ENCODE data around the gene FAM98A.

The FAM98A gene

DNA sequence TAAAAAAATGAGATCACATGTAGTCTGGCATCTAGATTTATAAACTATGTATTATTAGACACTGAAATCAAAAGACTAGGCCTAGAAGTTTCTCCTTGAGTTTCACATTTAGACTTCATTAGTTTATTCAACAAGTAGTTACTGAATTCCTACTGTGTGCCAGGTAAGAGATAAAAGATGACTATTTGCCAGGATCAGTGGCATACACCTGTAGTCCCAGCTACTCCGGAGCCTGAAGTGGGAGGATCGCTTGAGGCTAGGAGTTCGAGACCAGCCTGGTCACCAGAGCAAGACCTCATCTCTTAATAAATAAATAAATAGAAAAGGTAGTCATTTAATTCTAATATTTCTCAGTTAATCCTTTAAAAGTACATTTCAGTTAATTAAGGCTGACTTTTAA, 2.1 kb downstream of the FAM98A start:
- DNase-seq (ENCODE audit: low read depth) = no peak

DNA sequence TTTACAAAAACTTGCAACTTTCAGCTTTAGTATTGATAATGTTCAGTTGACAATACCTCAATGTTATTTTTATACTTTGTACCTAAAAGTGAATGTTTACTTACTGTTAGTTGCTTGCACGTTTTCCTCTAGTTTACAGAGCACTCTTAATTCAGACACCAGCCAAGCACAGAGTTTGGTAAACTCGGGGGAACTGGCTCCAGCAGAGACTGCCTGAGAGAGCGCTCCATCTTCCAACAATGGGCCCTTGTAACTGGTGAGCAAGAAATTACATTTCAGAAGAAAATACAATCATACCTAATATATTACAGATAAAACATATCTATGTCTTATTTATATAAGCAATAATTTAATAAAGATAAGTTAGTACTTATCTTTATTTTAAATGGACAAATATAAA, 3.7 kb downstream of the FAM98A start:
- DNase-seq (ENCODE audit: low read depth) = no peak

DNA sequence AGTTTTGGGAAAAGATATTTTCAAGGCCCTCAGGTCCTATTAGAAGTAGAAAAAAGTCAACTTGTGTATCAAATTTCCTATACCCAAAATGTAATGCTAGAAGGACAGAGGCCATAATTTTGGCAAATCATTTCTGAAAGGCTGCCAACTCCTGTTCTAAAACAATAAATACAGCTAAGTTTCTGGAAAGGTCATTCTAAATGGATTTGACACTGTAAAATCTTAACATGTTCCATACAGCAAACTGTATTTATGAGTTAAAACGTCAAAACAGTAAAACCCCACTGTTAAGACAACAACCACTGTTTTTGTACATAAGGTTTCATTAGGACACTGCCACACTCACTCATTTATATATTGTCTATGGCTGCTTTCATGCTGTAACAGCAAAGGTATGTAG, 9.7 kb downstream of the FAM98A start:
- no peak for DNase-seq (ENCODE audit: low read depth)

DNA sequence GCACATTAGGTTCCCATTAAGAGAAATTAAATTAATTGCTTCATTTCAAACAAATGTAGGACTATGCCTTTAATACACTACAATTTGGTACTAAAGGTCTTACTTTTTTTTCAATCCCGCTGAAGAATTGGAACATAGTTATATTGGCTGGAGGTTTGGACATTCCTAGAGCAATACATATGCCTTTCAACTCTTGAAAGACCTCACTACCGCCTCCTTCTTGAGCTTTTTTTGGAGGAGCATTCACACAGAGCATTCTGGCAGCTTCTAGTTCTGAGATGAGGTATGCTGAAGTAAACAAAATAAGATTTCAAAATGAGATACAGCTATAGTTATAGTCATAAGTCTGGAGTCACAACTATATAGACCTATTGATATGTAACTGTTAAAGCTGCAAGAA, 10.9 kb downstream of the FAM98A start:
- DNase-seq (ENCODE audit: low read depth) = no peak

DNA sequence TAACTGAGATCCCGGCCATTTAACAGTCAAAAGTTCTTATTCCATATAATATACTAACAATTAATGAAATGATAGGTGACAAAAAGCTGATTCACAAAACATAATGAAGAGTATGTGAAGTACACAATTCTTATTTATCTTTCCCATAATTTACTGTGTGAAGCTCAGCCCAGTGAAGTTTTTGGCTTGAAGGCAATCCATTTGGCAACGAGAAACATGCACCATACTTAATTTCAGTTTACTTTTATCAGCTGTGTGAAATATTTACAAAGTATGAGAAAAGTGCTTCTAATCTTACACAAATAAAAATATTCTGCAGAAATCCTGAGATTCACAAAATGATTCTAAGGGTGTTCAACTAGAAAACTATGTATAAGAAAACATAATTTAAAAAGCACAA, 12.3 kb downstream of the FAM98A start:
- no peak for DNase-seq (ENCODE audit: low read depth)

DNA sequence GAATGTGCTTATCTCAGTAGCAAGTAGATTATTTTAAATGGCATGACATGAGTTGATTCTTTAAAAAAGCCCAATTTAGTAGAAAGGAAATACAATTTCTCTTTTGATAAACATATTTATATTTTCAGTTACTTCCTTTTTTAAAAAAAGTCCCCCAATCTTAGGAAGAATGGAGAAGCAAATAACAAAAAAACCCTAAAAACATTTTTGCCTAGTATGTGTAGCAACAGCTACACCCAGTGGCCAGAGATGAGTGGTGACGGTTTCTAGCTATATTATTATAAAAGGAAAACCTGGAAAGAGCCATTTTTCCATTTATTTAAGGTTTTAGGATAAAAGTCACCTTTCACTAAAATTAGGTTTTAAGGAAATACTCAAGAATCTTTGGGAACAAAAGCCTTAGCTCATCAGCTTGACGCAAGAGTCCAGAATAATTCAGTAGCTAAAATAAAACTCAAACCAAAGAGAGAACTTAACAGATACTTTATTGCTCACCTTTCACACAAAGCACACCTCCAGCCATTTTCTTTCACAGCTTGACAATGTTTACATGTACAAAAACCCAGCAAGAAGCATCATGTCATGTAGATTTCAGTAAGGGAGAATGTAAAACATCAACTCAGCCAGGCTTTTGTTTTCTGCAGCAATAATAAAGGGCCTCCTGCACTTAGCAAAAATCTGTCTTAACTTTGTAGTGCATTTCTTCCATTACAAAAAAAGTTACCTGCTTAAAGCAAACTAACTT, 15.7 kb downstream of the FAM98A start:
- no peak for DNase-seq (ENCODE audit: low read depth)

DNA sequence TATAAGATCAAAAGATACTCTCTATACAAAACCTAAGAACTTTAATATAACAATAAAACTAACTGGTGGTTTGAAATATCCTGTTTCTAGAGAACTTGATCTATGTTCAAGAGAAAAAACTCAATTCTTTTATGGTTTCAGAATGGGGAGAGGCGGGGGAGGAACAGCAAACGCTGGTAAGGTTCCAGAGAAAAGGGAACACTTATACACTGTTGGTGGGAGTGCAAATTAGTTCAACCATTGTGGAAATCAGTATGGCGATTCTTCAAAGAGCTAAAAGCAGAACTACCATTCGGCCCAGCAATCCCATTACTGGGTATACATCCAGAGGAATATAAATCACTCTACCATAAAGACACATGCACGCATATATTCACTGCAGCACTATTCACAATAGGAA, 17.2 kb downstream of the FAM98A start:
- no peak for DNase-seq (ENCODE audit: low read depth)

- no peak for DNase-seq (ENCODE audit: low read depth)
These were observed 19.9 kb downstream of the FAM98A start for GRCh38 chr2:33579227-33579626.

DNA sequence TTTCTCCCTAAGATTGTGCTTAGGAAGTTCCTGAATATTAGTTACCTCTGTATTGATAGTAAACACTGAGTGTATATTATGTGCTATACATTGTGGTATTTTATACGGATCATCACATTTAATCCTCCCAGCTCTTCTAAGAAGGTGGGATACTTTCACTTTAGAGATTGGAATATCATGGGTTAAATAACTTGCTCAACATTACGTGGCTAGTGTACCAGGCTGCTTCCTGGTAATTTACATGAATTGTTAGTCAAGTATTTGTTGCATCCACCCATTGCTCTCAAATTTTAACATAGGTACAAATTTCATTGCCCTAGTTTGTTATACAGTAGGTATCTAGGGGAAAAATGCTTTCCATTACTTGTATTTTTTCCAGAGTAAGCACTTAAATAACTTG, 21.4 kb downstream of the FAM98A start:
- DNase-seq (ENCODE audit: low read depth) = no peak

DNA sequence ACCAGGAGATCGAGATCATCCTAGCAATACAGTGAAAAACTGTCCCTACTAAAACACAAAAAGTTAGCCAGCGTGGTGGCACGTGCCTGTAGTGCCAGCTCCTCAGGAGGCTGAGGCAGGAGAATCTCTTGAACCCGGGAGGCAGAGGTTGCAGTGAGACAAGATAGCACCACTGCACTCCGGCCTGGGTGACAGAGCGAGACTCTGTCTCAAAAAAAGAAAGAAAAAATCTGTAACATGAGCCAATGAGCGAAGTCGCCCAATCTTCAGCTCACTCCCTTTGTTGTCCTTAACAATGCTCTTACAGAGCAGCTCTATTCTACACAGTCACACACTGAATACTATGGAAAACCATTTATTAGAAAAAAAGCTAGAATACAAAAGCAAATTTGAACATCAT, 22.0 kb downstream of the FAM98A start:
- no peak for DNase-seq (ENCODE audit: low read depth)

GRCh38 chr2:33573657-33574056, 25.4 kb downstream of the FAM98A start:
- DNase-seq (ENCODE audit: low read depth) = no peak

- no peak for DNase-seq (ENCODE audit: low read depth)
These were observed 28.4 kb downstream of the FAM98A start for GRCh38 chr2:33570681-33571080.

DNA sequence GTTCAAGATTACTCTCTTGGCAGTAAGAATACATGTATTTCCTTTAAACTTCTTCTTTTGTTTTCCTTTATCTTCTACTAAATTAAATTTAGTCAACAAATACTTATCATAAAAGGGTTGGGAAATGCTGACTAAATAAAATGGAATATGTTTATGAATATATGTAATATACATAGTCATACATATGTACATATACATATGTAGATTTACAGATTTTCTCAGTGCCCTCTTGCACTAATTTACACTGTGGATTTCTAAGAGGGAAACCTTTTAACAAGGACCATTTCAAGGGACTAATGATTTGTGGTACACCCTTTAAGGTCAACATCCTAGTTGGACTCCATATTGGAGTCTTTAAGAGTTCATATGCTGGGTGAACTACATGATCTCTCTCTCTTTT, 37.2 kb downstream of the FAM98A start:
- no peak for DNase-seq (ENCODE audit: low read depth)

GRCh38 chr2:33560017-33560416, 39.1 kb downstream of the FAM98A start:
- no peak for DNase-seq (ENCODE audit: low read depth)

- DNase-seq (ENCODE audit: low read depth) = no peak
These were observed 39.8 kb downstream of the FAM98A start for GRCh38 chr2:33559328-33559727.

DNA sequence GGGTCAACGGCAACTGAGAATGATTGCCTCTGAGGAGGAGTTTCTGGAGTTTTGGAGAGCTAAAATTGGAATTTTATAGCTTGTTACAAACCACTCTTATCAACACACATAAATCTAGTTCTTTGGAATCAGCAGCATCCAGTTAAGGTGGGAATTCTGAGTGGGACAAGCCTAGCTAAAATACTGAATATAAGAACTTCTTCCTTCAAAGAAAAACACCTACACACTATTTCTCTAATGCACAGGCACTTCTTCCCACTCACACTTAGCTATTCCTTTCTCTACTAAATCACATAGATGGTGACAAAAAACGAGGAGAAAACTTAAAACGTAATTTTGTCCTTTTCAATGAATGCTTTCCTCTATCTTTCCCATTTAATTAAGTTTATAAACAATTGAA, 43.4 kb downstream of the FAM98A start:
- no peak for DNase-seq (ENCODE audit: low read depth)

DNA sequence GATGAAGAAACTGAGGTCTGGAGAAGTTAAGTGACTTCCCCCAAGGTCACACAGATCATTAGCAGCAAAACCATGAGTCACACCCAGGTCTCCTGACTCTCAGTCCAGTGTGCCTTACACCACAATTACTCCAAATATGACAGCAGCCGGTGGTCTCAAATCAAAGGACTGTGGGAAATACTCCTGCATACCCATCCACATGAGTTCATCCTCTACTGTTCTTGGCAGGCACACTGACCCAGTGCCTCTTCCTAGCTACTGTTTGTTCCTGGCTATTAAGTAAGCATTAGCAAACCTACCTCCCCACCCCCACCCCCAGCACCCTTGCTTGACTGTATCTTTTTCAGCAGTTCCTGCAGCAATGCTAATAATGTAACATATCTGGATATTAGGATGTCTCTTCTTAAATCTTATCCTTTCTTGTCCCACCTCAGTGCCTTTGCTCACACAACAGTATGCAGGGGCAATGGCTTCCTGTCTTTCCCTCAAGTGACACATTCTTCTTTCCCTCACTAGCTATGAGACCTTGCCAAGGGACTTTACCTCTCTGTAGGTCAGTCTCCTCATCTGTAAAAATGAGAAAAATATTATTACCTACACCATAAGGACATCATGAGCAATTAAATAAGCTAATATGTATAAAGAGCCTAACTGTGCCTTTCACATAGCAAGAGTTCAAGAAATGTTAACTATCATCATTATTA, 46.2 kb downstream of the FAM98A start:
- DNase-seq (ENCODE audit: low read depth) = no peak

DNA sequence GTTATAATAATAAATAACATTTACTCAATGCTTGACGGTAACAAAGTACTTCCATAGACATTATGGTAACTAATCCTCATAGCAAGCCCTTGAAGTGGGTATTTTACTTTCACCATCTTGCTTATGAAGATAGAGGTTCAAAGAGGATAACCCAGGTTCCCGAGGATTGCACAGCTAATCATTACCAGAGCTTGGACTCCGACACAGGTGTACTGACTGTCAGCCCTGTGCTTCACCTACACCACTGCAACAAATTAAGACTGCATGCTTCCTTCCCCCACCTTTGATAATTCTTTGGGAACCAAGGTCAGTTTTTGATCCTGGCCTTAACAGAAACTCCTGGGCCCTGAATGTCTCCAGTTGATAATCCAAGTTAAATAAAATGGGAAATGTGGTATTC, 48.9 kb downstream of the FAM98A start:
- DNase-seq (ENCODE audit: low read depth) = no peak

- DNase-seq (ENCODE audit: low read depth) = no peak
These were observed 57.9 kb downstream of the FAM98A start for GRCh38 chr2:33541243-33541642.

GRCh38 chr2:33535421-33535820, 63.7 kb downstream of the FAM98A start:
- DNase-seq (ENCODE audit: low read depth) = no peak

Measured in HS-5 (cell line).